Skeletal muscle tissue (tissue), 4 donors: Measurements from ENCODE around the gene SLC7A10. TPM values are rescaled to one million over a fixed set of nuclear protein-coding genes. Genes with fewer than 3 reads are reported as not detected.
"Not testable (repeated sequence)": the region's sequence is repeated elsewhere in the genome, so short reads cannot be mapped to it uniquely, and the experiment has no call there.

Experiments used
- H3K27ac ChIP-seq: one replicate; pipeline ENCODE4 v1.7.0; 2013; ENCODE audit warnings: mild to moderate bottlenecking, low read depth, low read length, inconsistent platforms
- H3K27me3 ChIP-seq, 3 donors: one replicate each; pipeline ENCODE4 v1.7.0; 2013; ENCODE audit warnings: low read length in 3 of 3; ENCODE audit not compliant: control insufficient read depth in 3 of 3, insufficient read depth in 3 of 3
- H3K36me3 ChIP-seq, 3 donors: one replicate each; pipeline ENCODE4 v1.7.0; 2013; ENCODE audit warnings: low read length in 3 of 3; ENCODE audit not compliant: control insufficient read depth in 3 of 3, insufficient read depth in 3 of 3
- H3K4me1 ChIP-seq, 3 donors: one replicate each; pipeline ENCODE4 v1.7.0; 2013; ENCODE audit warnings: low read length in 3 of 3, mild to moderate bottlenecking in 3 of 3; ENCODE audit not compliant: control insufficient read depth in 3 of 3, insufficient read depth in 3 of 3
- H3K4me3 ChIP-seq, 3 donors: one replicate each; pipeline ENCODE4 v1.7.0; 2013; ENCODE audit warnings: low read length in 3 of 3
- H3K9ac ChIP-seq, 3 donors: one replicate each; pipeline ENCODE4 v1.7.0; 2013; ENCODE audit warnings: low read length in 3 of 3, mild to moderate bottlenecking in 3 of 3, moderate library complexity in 2 of 3, low read depth in 1 of 3
- H3K9me3 ChIP-seq, 3 donors: one replicate each; pipeline ENCODE4 v1.7.0; 2013; ENCODE audit warnings: low read length in 3 of 3; ENCODE audit not compliant: control insufficient read depth in 3 of 3
- total RNA-seq: library from RNA; depleted of rRNA; stranded (reverse); fragments of >200 nt; gene quantifications from one replicate; pipeline ENCODE4 v1.2.3, GENCODE V29; 2014
- donor health status: Osteomylitis.

The SLC7A10 gene
- total RNA-seq, 1 donor from 2014 or later, result 9.4 TPM

GRCh38 chr19:33210266-33210940 is 15.2 kb downstream of the SLC7A10 start:
- Histone ChIP-seq H3K27me3 (no peaks in the 10 kb centered on the region), H3K9me3 (no peaks in the 10 kb centered on the region), H3K27ac (no peak overlapping the region), H3K36me3 (peaks cover 3 to 8% (median 7%) of the 10 kb centered on the region in 3 donors), H3K4me1 (no peaks in the 10 kb centered on the region), H3K4me3 (no peak overlapping the region), H3K9ac (no peak overlapping the region)

GRCh38 chr19:33209850-33210230 is 15.8 kb downstream of the SLC7A10 start:
- H3K36me3 ChIP-seq, H3K9ac ChIP-seq, H3K9me3 ChIP-seq, H3K4me1 ChIP-seq, H3K4me3 ChIP-seq, H3K27ac ChIP-seq, H3K27me3 ChIP-seq: not testable (repeated sequence)

GRCh38 chr19:33208904-33209849 is 16.5 kb downstream of the SLC7A10 start:
- H3K27ac ChIP-seq, result no peak overlapping the region
- no peaks in the 10 kb centered on the region for H3K4me1 ChIP-seq
- H3K36me3 ChIP-seq, result peaks cover 5 to 13% (median 8%) of the 10 kb centered on the region in 3 donors
- no peaks in the 10 kb centered on the region for H3K9me3 ChIP-seq
- no peak overlapping the region for H3K4me3 ChIP-seq
- H3K27me3 ChIP-seq, result no peaks in the 10 kb centered on the region
- H3K9ac ChIP-seq, result no peak overlapping the region

- Histone ChIP-seq H3K4me1 (no peaks in the 10 kb centered on the region), H3K27me3 (no peaks in the 10 kb centered on the region), H3K9me3 (no peaks in the 10 kb centered on the region), H3K27ac (no peak overlapping the region), H3K4me3 (no peak overlapping the region), H3K9ac (no peak overlapping the region), H3K36me3 (peaks cover 6 to 13% (median 11%) of the 10 kb centered on the region in 3 donors)
Observed at GRCh38 chr19:33208371-33208895, 17.2 kb downstream of the SLC7A10 start.

GRCh38 chr19:33207903-33208302 is 17.7 kb downstream of the SLC7A10 start:
- Histone ChIP-seq H3K27ac (no peak overlapping the region), H3K9ac (no peak overlapping the region), H3K4me1 (no peaks in the 10 kb centered on the region), H3K9me3 (no peaks in the 10 kb centered on the region), H3K27me3 (no peaks in the 10 kb centered on the region), H3K4me3 (no peak overlapping the region), H3K36me3 (peaks cover 11 to 19% (median 17%) of the 10 kb centered on the region in 3 donors)

- Histone ChIP-seq H3K36me3 (peaks cover 13 to 20% (median 19%) of the 10 kb centered on the region in 3 donors), H3K9me3 (no peaks in the 10 kb centered on the region), H3K4me1 (no peaks in the 10 kb centered on the region), H3K9ac (no peak overlapping the region), H3K27me3 (no peaks in the 10 kb centered on the region), H3K27ac (no peak overlapping the region), H3K4me3 (no peak overlapping the region)
Observed at GRCh38 chr19:33207040-33207620, 18.5 kb downstream of the SLC7A10 start.

- H3K4me3 ChIP-seq, result no peak overlapping the region
- H3K36me3 ChIP-seq, result peaks cover 13 to 24% (median 21%) of the 10 kb centered on the region in 3 donors
- no peak overlapping the region for H3K9ac ChIP-seq
- no peaks in the 10 kb centered on the region for H3K9me3 ChIP-seq
- H3K27me3 ChIP-seq, result no peaks in the 10 kb centered on the region
- no peaks in the 10 kb centered on the region for H3K4me1 ChIP-seq
- H3K27ac ChIP-seq, result no peak overlapping the region
Observed at GRCh38 chr19:33206261-33207039, 19.2 kb downstream of the SLC7A10 start.

- no peak overlapping the region for H3K27ac ChIP-seq
- H3K36me3 ChIP-seq, result peaks cover 13 to 24% (median 21%) of the 10 kb centered on the region in 3 donors
- H3K4me1 ChIP-seq, result no peaks in the 10 kb centered on the region
- H3K27me3 ChIP-seq, result no peaks in the 10 kb centered on the region
- no peaks in the 10 kb centered on the region for H3K9me3 ChIP-seq
- no peak overlapping the region for H3K4me3 ChIP-seq
- no peak overlapping the region for H3K9ac ChIP-seq
Observed at GRCh38 chr19:33205531-33206260, 20.0 kb downstream of the SLC7A10 start.

GRCh38 chr19:33205110-33205509 is 20.5 kb downstream of the SLC7A10 start:
- Histone ChIP-seq H3K9ac (no peak overlapping the region), H3K36me3 (peaks cover 13 to 24% (median 21%) of the 10 kb centered on the region in 3 donors), H3K4me1 (no peaks in the 10 kb centered on the region), H3K4me3 (no peak overlapping the region), H3K27ac (no peak overlapping the region), H3K27me3 (no peaks in the 10 kb centered on the region), H3K9me3 (no peaks in the 10 kb centered on the region)
